HG02981 (cell line): ENCODE results near the gene HKDC1.
"Not testable (repeated sequence)": the region's sequence is repeated elsewhere in the genome, so short reads cannot be mapped to it uniquely, and the experiment has no call there.

ENCODE experiments used
- ATAC-seq: cut with Tn5 transposase; IDR thresholded peaks from one replicate; pipeline ENCODE4 v1.9.1; 2021; ENCODE audit warnings: mild to moderate bottlenecking, moderate library complexity; ENCODE audit not compliant: unreplicated experiment

Gene HKDC1

GRCh38 chr10:69275444-69275843 lies 55.3 kb downstream of the HKDC1 start:
- ATAC-seq = no peak

DNA sequence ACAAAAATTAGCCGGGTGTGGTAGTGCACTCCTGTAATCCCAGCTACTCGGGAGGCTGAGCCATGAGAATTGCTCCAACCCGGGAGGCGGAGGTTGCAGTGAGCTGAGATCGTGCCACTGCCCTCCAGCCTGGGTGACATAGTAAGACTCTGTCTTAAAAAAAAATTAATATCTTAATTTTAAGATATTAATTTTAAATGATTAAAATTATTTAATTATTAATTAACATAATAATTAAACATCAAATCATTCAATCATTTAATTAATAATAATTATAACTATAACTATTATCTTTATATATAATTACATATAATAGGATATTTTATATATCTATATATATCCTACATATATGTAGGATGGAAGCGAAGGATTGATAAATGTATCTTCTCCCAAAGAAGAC lies 56.4 kb downstream of the HKDC1 start:
- no peak for ATAC-seq

DNA sequence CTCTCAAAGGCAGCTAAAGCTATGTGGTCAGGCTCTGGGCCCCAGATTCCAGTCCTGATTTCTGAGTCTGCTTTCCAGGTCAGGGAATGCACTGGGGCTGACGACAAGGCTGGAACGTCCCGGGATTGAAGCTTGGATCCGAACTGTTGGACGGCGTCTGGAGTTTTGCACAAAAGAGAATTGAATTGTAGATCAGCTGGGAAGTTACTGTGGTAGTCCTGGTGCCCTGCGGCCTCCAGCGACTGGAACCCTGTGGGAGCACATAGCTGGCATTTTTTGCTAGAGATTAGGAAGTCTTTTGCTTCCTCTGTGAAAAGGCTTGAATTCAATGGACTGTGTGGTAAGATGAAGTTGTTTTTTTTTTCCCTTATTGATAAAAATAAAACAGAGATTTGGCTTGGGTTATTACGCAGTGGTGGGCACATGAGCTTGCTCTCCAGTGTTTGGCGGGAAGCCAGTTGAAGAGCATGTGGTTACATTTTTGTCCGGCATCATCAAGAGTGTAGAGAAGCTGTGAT lies 58.4 kb downstream of the HKDC1 start, which contains the start of gene HK1:
Gene HK1, plus strand, starts transcription at position 51 of the 518 bp plus-strand sequence.
- ATAC-seq = no peak

DNA sequence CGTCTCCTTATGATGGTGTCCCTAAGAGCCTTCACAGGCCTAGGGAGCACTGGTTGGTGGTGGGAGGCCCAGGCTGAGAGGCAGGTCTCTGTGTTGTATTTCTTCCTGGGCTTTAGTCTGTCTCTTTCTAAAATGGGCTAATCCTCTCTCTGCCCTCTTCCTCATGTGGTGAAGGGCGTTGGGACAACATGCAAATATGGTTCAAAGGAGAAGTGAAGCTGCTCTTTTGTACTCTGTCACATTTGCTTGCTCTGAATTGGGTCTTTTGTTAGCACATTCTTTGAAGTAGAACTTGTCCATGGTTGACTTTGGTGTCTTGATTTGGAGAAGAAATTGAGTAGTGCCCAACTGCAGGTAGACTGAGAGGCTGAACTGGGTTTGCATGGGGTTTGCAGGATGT lies 59.0 kb downstream of the HKDC1 start:
- no peak for ATAC-seq

GRCh38 chr10:69281507-69282413 lies 61.6 kb downstream of the HKDC1 start:
- no peak for ATAC-seq

GRCh38 chr10:69284402-69284801 lies 64.3 kb downstream of the HKDC1 start:
- not testable (repeated sequence) for ATAC-seq

DNA sequence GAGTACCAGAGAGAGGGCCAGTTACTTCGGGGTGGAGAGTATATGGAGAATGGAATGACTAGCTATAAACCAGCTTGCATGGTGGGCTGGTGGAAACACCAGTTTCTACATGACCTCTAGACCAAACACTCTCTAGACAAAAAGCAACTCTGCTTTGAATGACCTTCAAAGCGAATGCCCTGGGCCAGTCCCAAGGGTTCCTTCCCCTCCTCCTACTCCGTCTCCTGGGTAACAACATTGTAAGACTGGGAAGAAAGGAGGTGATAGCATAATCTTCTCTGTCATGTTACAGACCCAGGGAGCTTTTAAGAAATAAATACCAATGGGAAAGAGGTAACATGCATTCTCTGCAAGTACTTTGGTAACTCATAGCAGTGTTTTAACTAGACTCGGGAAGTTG lies 65.6 kb downstream of the HKDC1 start:
- ATAC-seq = no peak

DNA sequence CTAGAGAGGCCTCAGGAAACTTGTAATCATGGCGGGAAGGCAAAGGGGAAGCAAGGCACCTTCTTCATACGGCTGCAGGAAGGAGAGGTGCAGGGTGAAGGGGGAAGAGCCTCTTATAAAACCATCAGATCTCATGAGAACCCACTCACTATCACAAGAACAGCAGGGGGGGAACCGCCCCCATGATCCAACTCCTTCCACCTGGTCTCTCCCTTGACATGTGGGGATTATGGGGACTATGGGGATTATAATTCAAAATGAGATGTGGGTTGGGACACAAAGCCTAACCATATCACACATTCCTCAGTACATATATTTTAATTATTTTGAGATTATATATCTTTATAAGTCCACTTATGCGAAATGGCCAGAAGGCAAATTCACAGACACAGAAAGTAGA lies 67.0 kb downstream of the HKDC1 start:
- ATAC-seq = no peak

GRCh38 chr10:69290993-69291392 lies 70.9 kb downstream of the HKDC1 start:
- no peak for ATAC-seq

GRCh38 chr10:69292459-69292858 lies 72.3 kb downstream of the HKDC1 start:
- no peak for ATAC-seq

DNA sequence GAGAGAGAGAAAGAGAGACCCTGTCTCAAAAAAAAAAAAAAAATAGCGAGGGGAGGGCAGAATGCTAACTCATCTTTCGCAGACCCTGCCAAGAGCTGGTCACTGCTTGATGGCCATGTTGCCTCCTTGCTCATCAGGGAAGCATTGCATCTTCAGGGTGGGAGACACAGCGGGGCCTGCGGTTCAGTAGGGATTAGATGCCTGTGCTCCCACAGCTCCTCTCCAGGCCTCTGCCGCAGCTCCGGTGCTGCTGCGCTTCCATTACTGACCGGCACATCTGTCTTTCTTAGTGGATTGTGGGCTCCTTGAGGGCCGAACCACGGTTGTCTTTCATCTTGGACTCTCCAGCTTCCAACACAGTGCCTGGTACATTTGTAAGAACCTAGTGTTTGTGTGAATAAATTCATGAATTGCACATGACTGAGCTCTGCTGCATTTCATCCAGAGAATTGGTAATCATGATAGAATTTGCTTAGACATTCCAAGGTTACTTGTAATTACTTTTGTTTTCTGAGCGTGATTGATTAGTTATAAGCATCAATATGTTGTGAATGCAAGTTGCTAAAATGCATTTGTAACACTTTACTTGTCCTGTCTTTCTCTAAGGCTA lies 75.0 kb downstream of the HKDC1 start:
- ATAC-seq = no peak

- ATAC-seq = no peak
These were observed 83.5 kb downstream of the HKDC1 start for GRCh38 chr10:69303632-69304051.

DNA sequence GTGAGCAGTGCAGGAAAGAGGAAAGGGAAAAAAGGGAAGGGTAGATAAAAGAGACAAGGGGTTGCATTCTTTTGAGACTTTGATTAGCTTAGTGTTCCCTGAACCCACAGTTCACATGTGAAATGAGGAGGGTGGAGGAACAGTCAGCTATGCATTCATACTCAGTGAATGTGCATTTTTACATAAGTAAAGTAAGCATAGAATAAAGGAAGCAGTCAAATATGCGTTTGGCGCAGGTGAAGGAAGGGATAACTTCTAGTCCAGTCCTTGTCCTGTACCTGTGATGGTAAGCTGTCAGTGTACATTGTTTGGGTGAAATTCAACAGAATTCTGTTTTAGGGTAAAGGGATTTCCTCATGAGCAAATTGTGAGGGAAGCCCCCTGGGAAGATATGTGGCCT lies 86.3 kb downstream of the HKDC1 start:
- ATAC-seq = no peak

DNA sequence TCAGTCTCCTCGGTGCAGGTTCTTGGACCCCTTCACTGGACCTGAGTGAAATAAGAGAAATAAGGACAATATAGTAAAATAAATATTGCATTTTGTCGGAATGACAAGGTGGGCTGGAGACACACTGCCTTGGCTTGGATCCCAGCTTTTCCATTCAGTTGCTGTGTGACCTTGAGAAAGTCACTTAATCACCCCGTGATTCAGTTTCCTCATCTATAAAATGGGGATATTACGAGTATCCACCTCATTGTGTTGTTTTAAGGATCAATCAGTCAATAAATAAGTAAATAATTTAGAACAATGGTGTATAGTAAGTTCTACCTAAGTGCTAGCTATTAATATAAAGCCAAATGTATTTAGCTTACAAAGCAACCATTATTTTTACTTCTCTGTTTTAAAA lies 87.3 kb downstream of the HKDC1 start:
- ATAC-seq = no peak

DNA sequence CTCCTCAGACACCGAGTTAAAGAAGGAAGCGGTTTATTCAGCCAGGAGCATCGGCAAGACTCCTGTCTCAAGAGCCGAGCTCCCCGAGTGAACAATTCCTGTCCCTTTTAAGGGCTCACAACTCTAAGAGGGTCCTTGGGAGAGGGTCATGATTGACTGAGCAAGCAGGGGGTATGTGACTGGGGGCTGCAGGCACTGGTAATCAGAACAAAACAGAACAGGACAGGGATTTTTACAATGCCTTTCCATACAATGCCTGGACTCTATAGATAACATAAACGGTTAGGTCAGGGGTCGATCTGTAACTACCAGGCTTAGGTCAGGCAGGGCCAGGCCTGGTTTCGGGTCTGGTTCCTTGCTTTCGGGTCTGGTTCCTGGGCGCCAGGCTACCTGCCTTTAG lies 88.2 kb downstream of the HKDC1 start:
- not testable (repeated sequence) for ATAC-seq

- ATAC-seq = no peak
These were observed 91.2 kb downstream of the HKDC1 start for GRCh38 chr10:69311309-69311708.

DNA sequence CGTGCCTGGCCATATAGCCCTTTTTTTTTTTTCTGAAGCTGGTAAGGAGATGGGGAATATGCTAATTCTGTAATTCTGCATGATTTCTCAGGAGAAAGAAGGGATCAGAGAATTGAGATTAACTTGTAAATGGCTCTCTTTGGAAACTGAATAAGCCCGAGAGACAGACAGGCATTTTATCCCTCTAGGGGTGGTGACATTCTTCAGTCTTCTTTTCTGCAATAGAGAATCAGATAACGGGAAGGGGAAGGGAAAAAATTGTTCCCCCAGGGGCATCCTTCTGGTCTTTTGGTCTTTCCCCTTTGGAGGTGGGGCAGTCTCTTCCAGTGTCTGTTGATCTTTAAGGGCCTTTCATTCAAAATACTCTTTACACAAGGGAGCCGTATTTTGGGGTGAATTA lies 92.4 kb downstream of the HKDC1 start:
- ATAC-seq = no peak

- ATAC-seq = no peak
These were observed 95.0 kb downstream of the HKDC1 start for GRCh38 chr10:69315100-69315542.

DNA sequence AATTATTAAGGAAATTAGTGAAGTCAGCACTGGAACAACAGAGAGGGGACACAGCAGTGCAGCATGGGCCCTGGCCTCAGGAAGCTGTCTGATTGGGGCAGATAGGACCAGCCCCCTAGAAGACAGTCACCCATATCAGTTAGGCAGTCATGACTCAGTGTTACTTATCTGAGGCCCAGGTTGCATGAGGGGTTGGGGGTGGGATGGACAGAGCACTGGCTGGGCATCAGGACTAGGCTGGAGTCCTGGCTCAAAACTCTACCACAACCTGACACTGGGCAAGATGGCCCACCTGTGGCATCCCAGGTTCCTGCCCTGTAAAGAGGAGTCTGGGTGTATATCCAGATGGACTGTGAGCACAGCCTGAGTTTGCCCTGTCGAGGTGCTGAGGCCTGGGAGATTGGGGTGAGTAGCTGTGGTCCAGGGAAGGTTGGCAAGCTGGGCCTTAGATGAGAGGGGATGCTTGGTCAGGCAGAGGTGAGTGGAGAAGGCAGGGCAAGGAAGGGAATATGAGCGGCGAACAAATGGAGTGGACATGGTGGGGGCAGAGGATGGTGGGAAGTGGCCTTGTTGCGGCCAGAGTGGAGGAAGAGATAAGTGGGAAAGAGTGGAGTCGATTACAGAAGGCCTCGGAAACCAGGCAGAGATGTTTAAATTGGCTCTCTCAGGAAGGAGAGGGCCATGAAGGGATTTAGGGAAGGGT lies 95.6 kb downstream of the HKDC1 start:
- no peak for ATAC-seq

- ATAC-seq = no peak
These were observed 96.4 kb downstream of the HKDC1 start for GRCh38 chr10:69316313-69317059.
